ENCODE data around the gene TPCN1.
"Not testable (repeated sequence)": the region's sequence is repeated elsewhere in the genome, so short reads cannot be mapped to it uniquely, and the experiment has no call there.

- TF ChIP-seq EZH2 (IDR thresholded peaks at IDR 0.05; ENCODE audit: insufficient read depth, low read length); CTCF (IDR thresholded peaks at IDR 0.05; ENCODE audit: insufficient read depth, low read depth, low read length): not testable (repeated sequence)
Observed at GRCh38 chr12:113206802-113207201, 14.5 kb upstream of the TPCN1 start.
